HCT116 (cell line): Measurements from ENCODE around the gene C5orf46. TPM values are rescaled to one million over a fixed set of nuclear protein-coding genes. Genes with fewer than 3 reads are reported as not detected.

ENCODE experiments used
- ATAC-seq: fragments of 200-7000 bp; cut with Tn5 transposase; 2 replicates; pipeline ENCODE4 v1.9.1; 2020; ENCODE audit warnings: mild to moderate bottlenecking, moderate library complexity
- BruUV-seq: library from RNA; stranded (reverse); fragments of 400-500 nt; replicated peaks from 2 replicates; lab custom pipeline; 2021; lab: Mats Ljungman, UMichigan
- CTCF ChIA-PET: fragments of 300-600 bp; sonication (Branson Sonifier 250); formaldehyde crosslinking; loops from one replicate; lab custom pipeline; 2021; ENCODE audit warnings: antibody characterized with exemption; lab: Charles Lee
- POLR2A ChIA-PET: fragments of 300-600, 350-600 bp; sonication (Branson Sonifier 250); formaldehyde crosslinking; loops from one replicate; lab custom pipeline; 2021; ENCODE audit warnings: antibody characterized with exemption; lab: Charles Lee
- RAD21 ChIA-PET, 2 experiments: fragments of 300-600 bp; sonication (Branson Sonifier 250); formaldehyde crosslinking; loops; one replicate each; lab custom pipeline; 2023; ENCODE audit warnings: low total read pairs in 2 of 2; ENCODE audit not compliant: uncharacterized antibody in 2 of 2, unreplicated experiment in 2 of 2, low non-redundant PET in 1 of 2; lab: Charles Lee
- DNase-seq: peaks from one replicate; pipeline ENCODE4 v3.0.0-alpha.2; 2010; ENCODE audit warnings: low read depth, low spot score
- H2AFZ ChIP-seq: fragments of 200-600 bp; shearing (Covaris generic), sonication (generic); 2 replicates; pipeline ENCODE4 v1.6.1; 2017; ENCODE audit warnings: low read depth, mixed run types, mixed read lengths, antibody characterized with exemption, low read length; ENCODE audit not compliant: poor library complexity, severe bottlenecking
- H3K27ac ChIP-seq: 2 replicates; pipeline ENCODE4 v1.5.1; 2012; ENCODE audit warnings: low read depth, low read length
- H3K27me3 ChIP-seq: fragments of 200-600 bp; sonication (generic); 2 replicates; pipeline ENCODE4 v1.6.1; 2016; ENCODE audit warnings: mixed run types, low read length, mixed read lengths; ENCODE audit not compliant: insufficient read depth
- H3K36me3 ChIP-seq, 2 experiments: fragments of 200-500 bp in 1 of 2; fragments of 200-600 bp in 1 of 2; sonication (Bioruptor generic) in 1 of 2; sonication (generic) in 1 of 2; 2 replicates each; pipeline versions ENCODE4 v1.5.1 to v1.6.1; 2014 to 2016; ENCODE audit warnings: low read length in 2 of 2, inconsistent platforms in 1 of 2, mixed read lengths in 1 of 2, mixed run types in 1 of 2; ENCODE audit not compliant: insufficient read depth in 2 of 2, control insufficient read depth in 1 of 2
- H3K4me1 ChIP-seq, 2 experiments: fragments of 200-600 bp in 1 of 2; sonication (generic) in 1 of 2; 2 replicates each; pipeline versions ENCODE4 v1.5.1 to v1.6.1; 2012 to 2017; ENCODE audit warnings: low read length in 2 of 2, inconsistent platforms in 1 of 2, mild to moderate bottlenecking in 1 of 2, mixed read lengths in 1 of 2, mixed run types in 1 of 2, moderate library complexity in 1 of 2; ENCODE audit not compliant: insufficient read depth in 2 of 2, control insufficient read depth in 1 of 2
- H3K4me2 ChIP-seq: fragments of 200-600 bp; sonication (generic); 2 replicates; pipeline ENCODE4 v1.6.1; 2017; ENCODE audit warnings: mixed run types, low read length, mixed read lengths
- H3K4me3 ChIP-seq, 2 experiments: fragments of 200-600 bp in 1 of 2; sonication (generic) in 1 of 2; replicated peaks in 1 of 2; 2 replicates each; pipeline ENCODE4 v1.5.1; 2011 to 2016; ENCODE audit warnings: low read length in 2 of 2, control low read depth in 1 of 2, low read depth in 1 of 2, mild to moderate bottlenecking in 1 of 2, mixed read lengths in 1 of 2, mixed run types in 1 of 2
- H3K79me2 ChIP-seq: fragments of 200-600 bp; sonication (generic); 2 replicates; pipeline ENCODE4 v1.6.1; 2017; ENCODE audit warnings: mild to moderate bottlenecking, mixed run types, low read length, moderate library complexity, mixed read lengths; ENCODE audit not compliant: insufficient read depth
- H3K9ac ChIP-seq: fragments of 200-600 bp; sonication (generic); 2 replicates; pipeline ENCODE4 v1.6.1; 2016; ENCODE audit warnings: low read length, mixed read lengths
- H3K9me2 ChIP-seq: fragments of 200-600 bp; sonication (generic), shearing (Covaris generic); 2 replicates; pipeline ENCODE4 v1.6.1; 2017; ENCODE audit warnings: mixed run types, mild to moderate bottlenecking, moderate library complexity; ENCODE audit not compliant: insufficient read depth
- H3K9me3 ChIP-seq, 2 experiments: fragments of 200-500 bp in 1 of 2; fragments of 200-600 bp in 1 of 2; sonication (Bioruptor generic) in 1 of 2; sonication (generic) in 1 of 2; 2 replicates each; pipeline ENCODE4 v1.6.1; 2014 to 2017; ENCODE audit warnings: low read length in 2 of 2, mixed read lengths in 2 of 2, inconsistent platforms in 1 of 2, low read depth in 1 of 2, mild to moderate bottlenecking in 1 of 2, mixed run types in 1 of 2, moderate library complexity in 1 of 2; ENCODE audit not compliant: control insufficient read depth in 1 of 2, insufficient read depth in 1 of 2
- H4K20me1 ChIP-seq: fragments of 200-600 bp; sonication (generic), shearing (Covaris generic); 2 replicates; pipeline ENCODE4 v1.6.1; 2017; ENCODE audit warnings: mixed run types, mild to moderate bottlenecking, moderate library complexity; ENCODE audit not compliant: insufficient read depth
- CBX3 ChIP-seq: IDR thresholded peaks from 2 replicates; pipeline ENCODE4 v1.6.1; 2012; ENCODE audit warnings: low read depth
- CTCF ChIP-seq, 3 experiments: fragments of 200-600 bp in 1 of 3; sonication (generic) in 1 of 3; IDR thresholded peaks in 2 of 3; conservative IDR thresholded peaks in 1 of 3; 2 replicates each; pipeline ENCODE4 v1.5.1; 2012 to 2017; ENCODE audit warnings: low read depth in 2 of 3, low read length in 2 of 3, antibody characterized with exemption in 1 of 3, borderline replicate concordance in 1 of 3, control low read depth in 1 of 3, mild to moderate bottlenecking in 1 of 3, mixed read lengths in 1 of 3, mixed run types in 1 of 3, moderate library complexity in 1 of 3; ENCODE audit not compliant: insufficient read depth in 1 of 3
- EGR1 ChIP-seq: IDR thresholded peaks from 2 replicates; pipeline ENCODE4 v1.6.1; 2012; ENCODE audit warnings: low read depth
- ELF1 ChIP-seq: IDR thresholded peaks from 2 replicates; pipeline ENCODE4 v1.6.1; 2012; ENCODE audit warnings: low read depth, borderline replicate concordance
- EZH2 ChIP-seq: fragments of 200-600 bp; sonication (generic); IDR thresholded peaks from 2 replicates; pipeline ENCODE4 v1.6.1; 2017; ENCODE audit warnings: antibody characterized with exemption, mixed run types
- EZH2phosphoT487 ChIP-seq: fragments of 200-600 bp; IDR thresholded peaks from 2 replicates; pipeline ENCODE4 v1.6.1; 2018; ENCODE audit warnings: antibody characterized with exemption, borderline replicate concordance
- REST ChIP-seq: IDR thresholded peaks from 2 replicates; pipeline ENCODE4 v1.6.1; 2012; ENCODE audit warnings: low read depth
- TCF7L2 ChIP-seq: IDR thresholded peaks from 2 replicates; pipeline ENCODE4 v1.7.0; 2011; ENCODE audit warnings: borderline replicate concordance, inconsistent platforms; ENCODE audit not compliant: insufficient read depth, insufficient read length; ENCODE audit errors: extremely low read depth
- YY1 ChIP-seq: IDR thresholded peaks from 2 replicates; pipeline ENCODE4 v1.6.1; 2011; ENCODE audit warnings: low read length, low read depth, moderate library complexity, mild to moderate bottlenecking; ENCODE audit not compliant: insufficient replicate concordance; ENCODE audit errors: extremely low read depth
- ZBTB33 ChIP-seq: IDR thresholded peaks from 2 replicates; pipeline ENCODE4 v1.6.1; 2011; ENCODE audit warnings: mild to moderate bottlenecking, low read length, moderate library complexity; ENCODE audit not compliant: insufficient replicate concordance; ENCODE audit errors: extremely low read depth
- ZFX ChIP-seq: fragments of 450-650 bp; IDR thresholded peaks from 2 replicates; pipeline ENCODE4 v1.6.1; 2017
- ZNF274 ChIP-seq: fragments of 200-500 bp; sonication (Bioruptor generic); IDR thresholded peaks from 2 replicates; pipeline ENCODE4 v1.6.1; 2014; ENCODE audit warnings: mild to moderate bottlenecking, low read depth, low read length, inconsistent platforms
- intact Hi-C: fragments of 100-400 bp; cut with micrococcal nuclease; formaldehyde crosslinking; loops from 2 replicates; pipeline ENCODE4 v1.10.0; 2022
- total RNA-seq: library from RNA; stranded (reverse); gene quantifications from one replicate; pipeline ENCODE4 v1.2.1, GENCODE V29; 2021; ENCODE audit not compliant: unreplicated experiment
- TF ChIP-seq, protein P1 (sequence below): IDR thresholded peaks from 2 replicates; pipeline ENCODE4 v1.6.1; 2012

Gene C5orf46
- total RNA-seq, 1 experiment from 2014 or later = not detected

DNA sequence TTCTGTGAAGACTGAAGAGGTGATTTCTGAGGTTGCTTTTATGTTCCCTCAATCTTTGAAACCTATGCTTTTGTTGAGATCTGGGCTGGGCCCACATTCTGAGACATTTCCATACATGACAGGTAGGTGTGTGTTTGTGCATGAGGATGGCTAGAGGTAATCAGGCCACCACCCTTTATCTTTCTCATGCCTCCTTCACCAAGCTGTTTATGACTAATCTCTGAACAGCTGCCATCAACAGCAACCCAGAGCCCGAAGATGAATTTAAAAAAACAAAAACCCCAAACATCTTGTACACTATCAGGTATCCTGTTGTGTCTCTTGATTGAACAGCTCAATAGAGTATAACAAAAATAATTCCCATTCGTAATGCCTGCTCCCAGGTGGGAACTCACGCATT lies 12.6 kb upstream of the C5orf46 start:
- no peaks in the 10 kb centered on the region for H3K9me3 ChIP-seq
- H3K4me1 ChIP-seq = no peaks in the 10 kb centered on the region
- no peak for DNase-seq
- intact Hi-C loops = no loop called here
- no peaks in the 10 kb centered on the region for H3K27me3 ChIP-seq
- no peaks in the 10 kb centered on the region for H4K20me1 ChIP-seq
- ChIA-PET CTCF (no interaction called here), POLR2A (no interaction called here), RAD21 (no interaction called here)
- H3K9ac ChIP-seq = no peak overlapping the region
- H3K27ac ChIP-seq = no peak overlapping the region
- H3K4me3 ChIP-seq = no peak overlapping the region
- no peaks in the 10 kb centered on the region for H3K79me2 ChIP-seq
- H2AFZ ChIP-seq = no peak overlapping the region
- no peak overlapping the region for H3K4me2 ChIP-seq
- BruUV-seq = no TSS peak
- H3K36me3 ChIP-seq = no peaks in the 10 kb centered on the region
- no peak for ATAC-seq
- H3K9me2 ChIP-seq = no peaks in the 10 kb centered on the region
- TF ChIP-seq CTCF (IDR thresholded peaks at IDR 0.05 in 2 of 3, conservative IDR thresholded peaks at IDR 0.05 in 1 of 3; ENCODE audit: borderline replicate concordance in 1 of 3, insufficient read depth in 1 of 3, low read depth in 2 of 3, low read length in 2 of 3) (no peak), CBX3 (no peak), TCF7L2 (no peak), ELF1 (no peak), ZBTB33 (no peak), EZH2 (no peak), EGR1 (no peak), YY1 (no peak), REST (no peak), EZH2phosphoT487 (no peak), ZFX (no peak), ZNF274 (no peak)
- TF ChIP-seq, protein P1, sequence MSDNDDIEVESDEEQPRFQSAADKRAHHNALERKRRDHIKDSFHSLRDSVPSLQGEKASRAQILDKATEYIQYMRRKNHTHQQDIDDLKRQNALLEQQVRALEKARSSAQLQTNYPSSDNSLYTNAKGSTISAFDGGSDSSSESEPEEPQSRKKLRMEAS = no peak
